ENCODE measurements around the gene GMPR.

Gene GMPR

DNA sequence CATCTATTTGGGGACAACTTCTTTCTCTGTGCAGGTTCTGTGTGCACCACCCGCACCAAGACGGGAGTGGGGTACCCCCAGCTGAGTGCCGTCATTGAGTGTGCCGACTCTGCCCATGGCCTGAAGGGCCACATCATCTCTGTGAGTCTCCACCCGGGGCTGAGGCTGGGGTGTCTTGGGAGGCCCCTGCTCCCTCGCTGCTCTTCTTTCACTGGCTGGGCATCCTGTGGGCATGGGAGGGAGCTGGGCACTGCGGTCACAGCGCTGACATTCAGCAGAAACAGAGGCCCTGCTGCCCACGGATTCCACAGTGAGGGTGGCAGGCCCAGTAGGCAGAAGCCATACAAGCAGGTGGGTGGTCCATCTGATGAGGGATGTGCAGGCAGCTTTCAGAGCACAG is 40.4 kb downstream of the GMPR start:
- Histone ChIP-seq H4K8ac (ENCODE audit: low read depth, low read length) (no peak overlapping the region), H2BK5ac (ENCODE audit: low read depth, low read length, poor library complexity) (no peak overlapping the region), H4K91ac (ENCODE audit: low read depth, low read length) (no peak overlapping the region), H2BK120ac (ENCODE audit: insufficient read depth, low read length, poor library complexity) (no peak overlapping the region), H3K27ac (ENCODE audit: low read depth, low read length) (no peak overlapping the region), H4K12ac (ENCODE audit: low read depth, low read length) (no peak overlapping the region), H3K36me3 (ENCODE audit: control insufficient read depth in 1 of 2, insufficient read depth in 2 of 2, low read length in 2 of 2) (peaks cover 0 to 3% of the 10 kb centered on the region in 2 experiments), H3K79me1 (ENCODE audit: low read length) (peaks cover 13% of the 10 kb centered on the region), H3K4me3 (ENCODE audit: low read depth, low read length) (no peak overlapping the region), H3K27me3 (ENCODE audit: insufficient read depth, low read length) (no peaks in the 10 kb centered on the region), H3K4ac (ENCODE audit: low read depth, low read length) (no peak overlapping the region), H3K9me3 (ENCODE audit: insufficient read depth, low read depth, low read length) (peaks cover 2% of the 10 kb centered on the region), H3K14ac (ENCODE audit: low read length) (no peak overlapping the region), H2BK12ac (ENCODE audit: low read length) (no peak overlapping the region), H2AFZ (ENCODE audit: insufficient read depth, low read length, poor library complexity) (no peak overlapping the region), H2AK5ac (ENCODE audit: low read length) (peak overlapping the region; percentile 10), H3K4me1 (ENCODE audit: control insufficient read depth in 1 of 2, insufficient read depth in 2 of 2, low read length in 2 of 2) (peaks cover 19 to 24% of the 10 kb centered on the region in 2 experiments), H3K79me2 (ENCODE audit: control insufficient read depth, insufficient read depth, low read length, poor library complexity) (no peaks in the 10 kb centered on the region), H3K9ac (ENCODE audit: low read length) (no peak overlapping the region), H3K4me2 (ENCODE audit: low read length) (no peak overlapping the region), H3K18ac (ENCODE audit: low read length) (no peak overlapping the region), H3K23ac (ENCODE audit: low read length) (no peak overlapping the region)
- no CpG with 5 or more reads among the region's 9 CpGs for WGBS (ENCODE audit: extremely low coverage, insufficient coverage, insufficient read length)
- no peak for DNase-seq

GRCh38 chr6:16279243-16279642 is 40.9 kb downstream of the GMPR start:
- Histone ChIP-seq H3K23ac (ENCODE audit: low read length) (no peak overlapping the region), H3K9me3 (ENCODE audit: insufficient read depth, low read depth, low read length) (peaks cover 2% of the 10 kb centered on the region), H3K18ac (ENCODE audit: low read length) (no peak overlapping the region), H4K8ac (ENCODE audit: low read depth, low read length) (no peak overlapping the region), H2BK120ac (ENCODE audit: insufficient read depth, low read length, poor library complexity) (no peak overlapping the region), H4K91ac (ENCODE audit: low read depth, low read length) (no peak overlapping the region), H2AFZ (ENCODE audit: insufficient read depth, low read length, poor library complexity) (no peak overlapping the region), H3K79me1 (ENCODE audit: low read length) (peaks cover 13% of the 10 kb centered on the region), H2AK5ac (ENCODE audit: low read length) (no peak overlapping the region), H3K27ac (ENCODE audit: low read depth, low read length) (no peak overlapping the region), H3K4me2 (ENCODE audit: low read length) (no peak overlapping the region), H3K36me3 (ENCODE audit: control insufficient read depth in 1 of 2, insufficient read depth in 2 of 2, low read length in 2 of 2) (peaks cover 0 to 3% of the 10 kb centered on the region in 2 experiments), H2BK5ac (ENCODE audit: low read depth, low read length, poor library complexity) (no peak overlapping the region), H2BK12ac (ENCODE audit: low read length) (no peak overlapping the region), H4K12ac (ENCODE audit: low read depth, low read length) (no peak overlapping the region), H3K4me3 (ENCODE audit: low read depth, low read length) (no peak overlapping the region), H3K9ac (ENCODE audit: low read length) (no peak overlapping the region), H3K14ac (ENCODE audit: low read length) (no peak overlapping the region), H3K4ac (ENCODE audit: low read depth, low read length) (no peak overlapping the region), H3K79me2 (ENCODE audit: control insufficient read depth, insufficient read depth, low read length, poor library complexity) (no peaks in the 10 kb centered on the region), H3K4me1 (ENCODE audit: control insufficient read depth in 1 of 2, insufficient read depth in 2 of 2, low read length in 2 of 2) (peaks cover 14 to 20% of the 10 kb centered on the region in 2 experiments), H3K27me3 (ENCODE audit: insufficient read depth, low read length) (no peaks in the 10 kb centered on the region)
- no peak for DNase-seq
- WGBS (ENCODE audit: extremely low coverage, insufficient coverage, insufficient read length), result no CpG with 5 or more reads among the region's 5 CpGs

GRCh38 chr6:16282370-16282769 is 44.0 kb downstream of the GMPR start:
- Histone ChIP-seq H3K9me3 (ENCODE audit: insufficient read depth, low read depth, low read length) (peaks cover 2% of the 10 kb centered on the region), H3K36me3 (ENCODE audit: control insufficient read depth in 1 of 2, insufficient read depth in 2 of 2, low read length in 2 of 2) (peaks cover 0 to 3% of the 10 kb centered on the region in 2 experiments), H2AFZ (ENCODE audit: insufficient read depth, low read length, poor library complexity) (no peak overlapping the region), H2BK120ac (ENCODE audit: insufficient read depth, low read length, poor library complexity) (no peak overlapping the region), H4K12ac (ENCODE audit: low read depth, low read length) (no peak overlapping the region), H4K91ac (ENCODE audit: low read depth, low read length) (no peak overlapping the region), H3K79me1 (ENCODE audit: low read length) (peaks cover 5% of the 10 kb centered on the region), H3K9ac (ENCODE audit: low read length) (no peak overlapping the region), H3K27me3 (ENCODE audit: insufficient read depth, low read length) (no peaks in the 10 kb centered on the region), H3K27ac (ENCODE audit: low read depth, low read length) (no peak overlapping the region), H3K4me2 (ENCODE audit: low read length) (no peak overlapping the region), H2AK5ac (ENCODE audit: low read length) (no peak overlapping the region), H3K4me1 (ENCODE audit: control insufficient read depth in 1 of 2, insufficient read depth in 2 of 2, low read length in 2 of 2) (peaks cover 8 to 13% of the 10 kb centered on the region in 2 experiments), H3K79me2 (ENCODE audit: control insufficient read depth, insufficient read depth, low read length, poor library complexity) (no peaks in the 10 kb centered on the region), H3K18ac (ENCODE audit: low read length) (no peak overlapping the region), H3K4ac (ENCODE audit: low read depth, low read length) (no peak overlapping the region), H4K8ac (ENCODE audit: low read depth, low read length) (no peak overlapping the region), H3K23ac (ENCODE audit: low read length) (no peak overlapping the region), H2BK5ac (ENCODE audit: low read depth, low read length, poor library complexity) (no peak overlapping the region), H3K14ac (ENCODE audit: low read length) (no peak overlapping the region), H2BK12ac (ENCODE audit: low read length) (no peak overlapping the region), H3K4me3 (ENCODE audit: low read depth, low read length) (no peak overlapping the region)
- DNase-seq, result no peak
- no CpG with 5 or more reads among the region's 4 CpGs for WGBS (ENCODE audit: extremely low coverage, insufficient coverage, insufficient read length)

GRCh38 chr6:16284472-16284871 is 46.1 kb downstream of the GMPR start:
- Histone ChIP-seq H2AK5ac (ENCODE audit: low read length) (no peak overlapping the region), H3K4ac (ENCODE audit: low read depth, low read length) (no peak overlapping the region), H2BK12ac (ENCODE audit: low read length) (no peak overlapping the region), H4K91ac (ENCODE audit: low read depth, low read length) (no peak overlapping the region), H3K14ac (ENCODE audit: low read length) (no peak overlapping the region), H3K18ac (ENCODE audit: low read length) (no peak overlapping the region), H4K8ac (ENCODE audit: low read depth, low read length) (no peak overlapping the region), H3K79me2 (ENCODE audit: control insufficient read depth, insufficient read depth, low read length, poor library complexity) (no peaks in the 10 kb centered on the region), H2BK5ac (ENCODE audit: low read depth, low read length, poor library complexity) (no peak overlapping the region), H3K23ac (ENCODE audit: low read length) (no peak overlapping the region), H3K79me1 (ENCODE audit: low read length) (no peaks in the 10 kb centered on the region), H3K36me3 (ENCODE audit: control insufficient read depth in 1 of 2, insufficient read depth in 2 of 2, low read length in 2 of 2) (peaks cover 0 to 3% of the 10 kb centered on the region in 2 experiments), H3K9ac (ENCODE audit: low read length) (no peak overlapping the region), H3K9me3 (ENCODE audit: insufficient read depth, low read depth, low read length) (peaks cover 1% of the 10 kb centered on the region), H3K4me1 (ENCODE audit: control insufficient read depth in 1 of 2, insufficient read depth in 2 of 2, low read length in 2 of 2) (no peaks in the 10 kb centered on the region), H3K4me3 (ENCODE audit: low read depth, low read length) (no peak overlapping the region), H3K27ac (ENCODE audit: low read depth, low read length) (no peak overlapping the region), H3K27me3 (ENCODE audit: insufficient read depth, low read length) (no peaks in the 10 kb centered on the region), H4K12ac (ENCODE audit: low read depth, low read length) (no peak overlapping the region), H2AFZ (ENCODE audit: insufficient read depth, low read length, poor library complexity) (no peak overlapping the region), H3K4me2 (ENCODE audit: low read length) (no peak overlapping the region), H2BK120ac (ENCODE audit: insufficient read depth, low read length, poor library complexity) (no peak overlapping the region)
- DNase-seq, result no peak
- WGBS (ENCODE audit: extremely low coverage, insufficient coverage, insufficient read length), result no CpG with 5 or more reads among the region's 14 CpGs

Data from trophoblast cell (in vitro differentiated cells and primary cell).